OCI-LY3 (cell line): ENCODE results near the gene UCP2.

ENCODE experiments used
- CTCF ChIP-seq: fragments of 200-600, 300-600 bp; sonication (generic); IDR thresholded peaks from 2 replicates; pipeline ENCODE4 v1.5.1; 2014; ENCODE audit warnings: antibody characterized with exemption, low read length, low read depth
- EZH2phosphoT487 ChIP-seq: fragments of 200-600 bp; shearing (Covaris generic); IDR thresholded peaks from 2 replicates; pipeline ENCODE4 v1.6.1; 2018; ENCODE audit warnings: antibody characterized with exemption, mixed run types, low read depth

- TF ChIP-seq CTCF (no peak), EZH2phosphoT487 (no peak)
Observed at GRCh38 chr11:73995247-73995646, 12.6 kb upstream of the UCP2 start.
